GM21786 (cell line): ENCODE data around the gene OPN5.
"Not testable (repeated sequence)": the region's sequence is repeated elsewhere in the genome, so short reads cannot be mapped to it uniquely, and the experiment has no call there.

Experiments
- ATAC-seq: cut with Tn5 transposase; IDR thresholded peaks from one replicate; pipeline ENCODE4 v1.9.1; 2021; ENCODE audit not compliant: unreplicated experiment

Gene OPN5, protein sequence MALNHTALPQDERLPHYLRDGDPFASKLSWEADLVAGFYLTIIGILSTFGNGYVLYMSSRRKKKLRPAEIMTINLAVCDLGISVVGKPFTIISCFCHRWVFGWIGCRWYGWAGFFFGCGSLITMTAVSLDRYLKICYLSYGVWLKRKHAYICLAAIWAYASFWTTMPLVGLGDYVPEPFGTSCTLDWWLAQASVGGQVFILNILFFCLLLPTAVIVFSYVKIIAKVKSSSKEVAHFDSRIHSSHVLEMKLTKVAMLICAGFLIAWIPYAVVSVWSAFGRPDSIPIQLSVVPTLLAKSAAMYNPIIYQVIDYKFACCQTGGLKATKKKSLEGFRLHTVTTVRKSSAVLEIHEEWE

GRCh38 chr6:47781732-47782131 lies at the start of gene OPN5:
Gene OPN5 (plus strand): TSS chr6:47782032. CDS start chr6:47782067, 35 bp downstream.
- no peak for ATAC-seq

- ATAC-seq: peak; percentile 64
Measured at GRCh38 chr6:47733879-47734558, 47.8 kb upstream of the OPN5 start.

- ATAC-seq: no peak
Measured at GRCh38 chr6:47734831-47735481, 46.9 kb upstream of the OPN5 start.

- no peak for ATAC-seq
Measured at GRCh38 chr6:47736083-47736700, 45.6 kb upstream of the OPN5 start.

DNA sequence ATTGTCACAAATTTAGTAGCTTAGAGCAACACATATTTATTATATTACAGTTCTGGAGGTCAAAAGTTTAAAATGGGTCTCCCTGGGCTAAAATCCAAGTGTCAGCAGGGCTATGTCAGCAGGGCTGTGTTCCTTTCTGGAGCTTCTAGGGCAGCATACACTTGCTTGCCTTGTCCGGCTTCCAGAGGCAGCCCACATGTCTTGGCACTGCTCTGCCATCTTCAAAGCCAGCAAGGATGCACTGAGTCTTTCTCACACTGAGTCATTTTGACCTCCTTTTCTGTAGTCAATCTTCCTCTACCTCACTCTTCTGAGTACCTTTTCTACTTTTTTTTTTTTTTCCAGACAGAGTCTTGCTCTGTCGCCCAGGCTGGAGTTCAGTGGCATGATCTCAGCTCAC lies 44.4 kb upstream of the OPN5 start:
- no peak for ATAC-seq

- ATAC-seq: no peak
Measured at GRCh38 chr6:47740714-47741113, 41.1 kb upstream of the OPN5 start.

DNA sequence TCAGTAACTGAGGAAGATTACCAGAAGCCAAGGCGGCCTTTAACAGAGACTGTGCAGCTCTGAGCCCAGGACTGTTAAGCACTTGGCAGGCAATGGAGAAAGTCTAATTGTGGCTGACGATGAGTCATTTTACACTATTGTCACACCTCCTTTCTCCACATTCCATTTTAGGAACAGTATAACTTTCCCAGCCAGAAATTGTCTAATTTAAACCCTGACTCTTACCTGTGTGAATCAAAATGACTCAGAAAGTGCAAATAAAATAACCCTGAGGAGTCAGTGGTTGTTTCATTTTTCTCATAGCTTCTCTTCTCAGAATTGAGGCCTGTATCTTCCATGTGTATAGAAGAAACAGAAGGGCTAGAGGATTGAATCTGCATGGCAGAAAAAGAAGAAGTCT lies 40.0 kb upstream of the OPN5 start:
- peak; percentile 70 for ATAC-seq

GRCh38 chr6:47743744-47744143 lies 38.1 kb upstream of the OPN5 start:
- ATAC-seq: no peak

DNA sequence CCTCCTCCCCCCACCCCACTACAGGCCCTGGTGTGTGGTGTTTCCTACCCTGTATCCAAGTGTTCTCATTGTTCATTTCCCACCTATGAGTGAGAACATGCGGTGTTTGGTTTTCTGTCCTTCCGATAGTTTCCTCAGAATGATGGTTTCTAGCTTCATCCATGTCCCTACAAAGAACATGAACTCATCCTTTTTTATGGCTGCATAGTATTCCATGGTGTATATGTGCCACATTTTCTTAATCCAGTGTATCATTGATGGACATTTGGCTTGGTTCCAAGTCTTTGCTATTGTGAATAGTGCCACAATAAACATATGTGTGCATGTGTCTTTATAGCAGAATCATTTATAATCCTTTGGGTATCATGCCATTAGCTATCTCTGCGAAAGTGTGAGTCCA lies 36.6 kb upstream of the OPN5 start:
- not testable (repeated sequence) for ATAC-seq

GRCh38 chr6:47749757-47750156 lies 32.1 kb upstream of the OPN5 start:
- ATAC-seq: no peak

DNA sequence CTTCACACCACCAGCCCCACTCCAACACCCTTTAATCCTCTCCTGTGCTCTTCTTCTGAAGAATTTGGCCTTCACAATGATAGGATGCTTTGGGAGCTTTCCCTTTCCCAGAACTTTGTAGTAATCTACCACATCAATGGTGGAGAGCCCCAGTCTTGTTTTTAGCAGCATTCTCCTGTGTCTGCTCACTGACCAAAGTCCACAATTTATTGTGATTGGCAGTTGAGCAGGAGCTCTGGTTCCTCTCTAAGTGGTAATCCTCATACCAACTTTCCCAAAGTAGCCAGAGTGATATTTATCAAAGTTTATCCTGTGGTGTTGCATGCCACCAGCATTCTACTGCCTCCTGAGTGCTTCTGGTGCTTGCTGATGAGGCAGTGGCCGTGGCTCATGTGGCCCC lies 29.0 kb upstream of the OPN5 start:
- no peak for ATAC-seq

GRCh38 chr6:47759364-47759763 lies 22.5 kb upstream of the OPN5 start:
- ATAC-seq: no peak

GRCh38 chr6:47762502-47762901 lies 19.3 kb upstream of the OPN5 start:
- no peak for ATAC-seq

DNA sequence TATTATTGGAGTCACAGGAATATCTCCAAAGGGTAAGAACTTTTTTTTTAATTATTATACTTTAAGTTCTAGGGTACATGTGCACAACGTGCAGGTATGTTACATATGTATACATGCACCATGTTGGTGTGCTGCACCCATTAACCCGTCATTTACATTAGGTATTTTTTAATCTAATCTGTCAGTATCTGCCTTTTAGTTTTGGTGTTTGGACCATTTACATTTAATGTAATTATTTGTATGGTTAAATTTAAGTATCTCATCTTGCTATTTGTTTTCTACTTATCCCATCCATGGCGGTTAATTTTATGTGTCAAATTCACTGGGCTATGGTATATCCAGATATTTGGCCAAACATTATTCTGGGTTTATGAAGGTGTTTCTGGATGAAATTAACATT lies 15.4 kb upstream of the OPN5 start:
- ATAC-seq: no peak

GRCh38 chr6:47767102-47767501 lies 14.7 kb upstream of the OPN5 start:
- ATAC-seq: no peak

GRCh38 chr6:47769982-47770381 lies 11.8 kb upstream of the OPN5 start:
- ATAC-seq: no peak

- no peak for ATAC-seq
Measured at GRCh38 chr6:47772359-47772758, 9.5 kb upstream of the OPN5 start.

DNA sequence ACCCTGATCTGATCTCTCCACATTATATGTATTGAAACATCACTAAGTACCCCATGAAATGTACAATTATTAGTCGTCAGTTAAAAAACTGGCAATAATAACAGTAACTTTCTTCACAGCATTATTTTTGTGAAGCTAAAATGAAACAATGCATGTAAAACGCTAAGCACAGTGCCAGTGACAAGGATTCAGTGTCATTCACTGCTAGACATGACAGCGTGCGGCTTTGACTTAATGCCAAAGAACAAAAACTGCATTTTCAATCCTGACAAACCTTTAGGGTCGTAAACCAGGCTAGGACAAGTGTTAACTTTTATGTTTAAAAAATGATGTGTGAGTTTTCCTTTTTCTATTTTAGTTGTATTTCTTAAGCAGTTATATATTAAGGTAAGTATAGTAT lies 8.8 kb upstream of the OPN5 start:
- ATAC-seq: no peak

DNA sequence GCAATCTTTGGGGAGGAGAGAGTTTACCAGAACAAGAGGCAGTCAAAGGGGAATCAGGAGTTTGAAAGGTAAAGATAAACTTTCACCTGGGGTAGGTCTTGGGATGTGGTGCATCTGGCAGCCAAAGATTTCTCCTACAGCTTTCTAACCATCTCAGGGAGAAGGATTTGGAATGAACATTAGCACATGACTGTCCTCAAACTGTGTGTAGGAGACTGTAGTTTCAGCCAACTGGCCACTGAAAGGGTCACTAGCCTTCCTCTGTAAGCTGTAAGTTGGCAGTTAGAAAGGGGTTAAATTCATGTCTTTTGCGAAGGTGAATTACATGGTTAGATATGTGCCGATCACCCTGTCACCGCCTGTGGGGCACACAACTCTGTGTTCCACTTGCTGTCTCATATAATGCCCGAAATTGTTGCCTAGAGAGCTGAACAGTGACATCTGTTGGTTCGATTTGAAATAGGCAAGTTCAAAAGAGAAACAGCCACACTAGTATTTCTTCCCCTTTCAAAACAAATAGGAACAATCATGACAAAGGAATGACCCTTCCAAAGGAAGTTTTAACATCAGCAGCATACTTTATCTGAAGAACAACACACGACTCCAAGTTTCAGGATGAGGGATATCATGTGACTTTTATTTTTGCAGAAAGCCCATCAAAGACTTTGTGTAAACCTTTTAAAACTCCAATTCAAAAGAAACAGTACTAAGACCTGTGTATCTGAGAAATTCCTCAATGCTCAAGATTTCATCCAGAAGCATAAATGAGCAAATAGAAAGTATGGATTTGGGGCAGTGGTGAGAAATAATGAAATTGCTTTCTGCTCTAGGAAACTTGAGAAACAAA lies 1.1 kb upstream of the OPN5 start:
- peak; percentile 90 for ATAC-seq

GRCh38 chr6:47785182-47785581 lies 3.4 kb downstream of the OPN5 start:
- ATAC-seq: no peak
